ENCODE data around the gene SPOPL. TPM values are rescaled to one million over a fixed set of nuclear protein-coding genes. Genes with fewer than 3 reads are reported as not detected.

Gene SPOPL
- total RNA-seq, 2 donors from 2014 or later, result 12.1 to 17.3 TPM

DNA sequence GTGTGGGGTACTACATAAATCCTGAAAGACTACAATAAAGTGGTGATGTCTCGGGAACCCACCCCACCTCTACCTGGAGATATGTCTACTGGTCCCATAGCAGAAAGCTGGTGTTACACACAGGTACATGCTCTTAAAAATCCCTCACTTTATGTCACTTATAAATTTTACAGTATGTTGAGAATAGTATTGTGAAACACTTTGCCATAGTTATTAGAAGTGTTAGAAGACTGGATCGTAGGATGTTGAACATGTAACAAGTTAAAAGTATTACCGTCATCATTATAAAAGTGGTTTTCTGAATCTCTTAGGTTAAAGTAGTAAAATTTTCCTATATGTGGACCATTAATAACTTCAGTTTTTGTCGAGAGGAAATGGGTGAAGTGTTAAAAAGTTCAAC lies 48.6 kb downstream of the SPOPL start:
- DNase-seq, result no peak
- Mint-ChIP-seq H3K9me3 (no peaks in the 10 kb centered on the region), H3K36me3 (ENCODE audit: insufficient read depth in 2 of 2) (peaks cover 0 to 14% of the 10 kb centered on the region in 2 donors), H3K4me1 (ENCODE audit: low read depth) (peaks cover 7% of the 10 kb centered on the region), H3K27ac (no peak overlapping the region), H3K4me3 (no peak overlapping the region), H3K27me3 (ENCODE audit: low read depth) (no peaks in the 10 kb centered on the region)
- ATAC-seq (replicated peaks in 1 of 2), result no peak

DNA sequence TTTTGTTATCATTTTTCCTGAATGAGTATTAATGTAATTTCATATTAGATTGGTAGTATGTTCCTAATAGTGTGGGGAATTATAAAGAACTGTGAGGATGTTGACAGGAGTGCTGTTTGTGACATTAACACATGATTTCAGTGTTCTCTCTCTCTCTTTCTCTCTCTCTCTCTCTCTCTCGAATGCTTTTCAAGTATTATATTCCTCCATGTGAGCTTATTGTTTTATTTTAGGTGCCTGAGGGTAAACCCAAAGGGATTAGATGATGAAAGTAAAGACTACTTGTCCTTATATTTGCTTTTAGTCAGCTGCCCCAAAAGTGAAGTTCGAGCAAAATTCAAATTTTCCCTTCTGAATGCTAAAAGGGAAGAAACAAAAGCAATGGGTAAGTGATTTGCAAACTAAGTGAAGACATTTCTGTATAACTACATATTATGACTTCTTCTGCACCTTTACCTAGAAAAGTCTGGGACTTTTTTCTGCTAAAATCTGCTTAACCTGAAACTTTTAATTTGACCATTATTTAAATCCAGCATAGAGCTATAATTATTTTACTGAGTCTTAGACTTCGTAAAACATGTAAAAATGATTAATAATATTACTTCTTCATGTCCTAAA lies 49.2 kb downstream of the SPOPL start:
- Mint-ChIP-seq H3K36me3 (ENCODE audit: insufficient read depth in 2 of 2) (peaks cover 0 to 14% of the 10 kb centered on the region in 2 donors), H3K4me1 (ENCODE audit: low read depth) (peaks cover 7% of the 10 kb centered on the region), H3K9me3 (no peaks in the 10 kb centered on the region), H3K27me3 (ENCODE audit: low read depth) (no peaks in the 10 kb centered on the region), H3K4me3 (no peak overlapping the region), H3K27ac (peak overlapping the region; percentile 11)
- ATAC-seq (replicated peaks in 1 of 2) (no peak), DNase-seq (no peak)

DNA sequence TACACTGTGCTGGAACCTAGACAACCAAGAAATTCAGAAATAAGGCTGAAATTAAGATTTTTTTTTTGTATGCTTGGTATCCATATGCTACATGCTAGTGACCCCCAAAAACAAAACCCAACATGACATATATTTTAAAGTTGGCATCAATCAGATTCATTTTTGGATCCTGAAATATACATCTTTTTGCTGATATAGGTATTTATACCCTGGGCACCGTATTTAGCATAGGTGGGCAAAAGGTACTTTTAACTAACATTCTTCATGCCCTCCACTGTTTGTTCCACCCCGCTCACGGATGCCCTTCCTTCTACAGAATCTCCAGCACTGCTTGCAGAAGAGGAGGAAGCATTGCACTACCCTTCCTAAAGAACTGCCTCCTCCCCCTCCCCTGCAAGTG lies 52.6 kb downstream of the SPOPL start:
- H3K27me3 Mint-ChIP-seq (ENCODE audit: low read depth), result no peaks in the 10 kb centered on the region
- ATAC-seq (replicated peaks in 1 of 2) (no peak), DNase-seq (no peak)
- H3K4me3 Mint-ChIP-seq, result no peak overlapping the region
- no peaks in the 10 kb centered on the region for H3K4me1 Mint-ChIP-seq (ENCODE audit: low read depth)
- no peaks in the 10 kb centered on the region for H3K9me3 Mint-ChIP-seq
- H3K36me3 Mint-ChIP-seq (ENCODE audit: insufficient read depth in 2 of 2), result peaks cover 0 to 16% of the 10 kb centered on the region in 2 donors
- no peak overlapping the region for H3K27ac Mint-ChIP-seq

DNA sequence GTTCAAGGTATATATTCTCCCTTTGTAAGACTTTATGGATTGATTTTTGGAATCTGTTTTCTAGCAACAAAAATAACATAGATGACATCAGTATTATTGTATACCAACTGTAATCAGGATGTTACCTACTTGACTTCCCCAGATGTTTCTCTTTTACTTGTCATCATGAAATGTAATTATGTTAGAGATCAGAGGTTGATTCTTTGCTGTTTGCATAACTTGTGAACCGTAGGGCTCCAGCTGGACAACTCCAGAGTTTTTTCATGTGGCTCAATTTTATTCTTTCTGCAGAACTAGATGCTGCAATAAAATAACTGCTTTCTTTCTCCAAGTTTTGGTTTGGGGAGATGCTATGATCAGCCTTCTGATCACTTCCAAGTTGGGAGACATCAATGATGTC lies 58.1 kb downstream of the SPOPL start:
- ATAC-seq (replicated peaks in 1 of 2) (no peak), DNase-seq (no peak)
- Mint-ChIP-seq H3K27ac (no peak overlapping the region), H3K4me1 (ENCODE audit: low read depth) (no peaks in the 10 kb centered on the region), H3K9me3 (no peaks in the 10 kb centered on the region), H3K4me3 (no peak overlapping the region), H3K27me3 (ENCODE audit: low read depth) (no peaks in the 10 kb centered on the region), H3K36me3 (ENCODE audit: insufficient read depth in 2 of 2) (peaks cover 0 to 16% of the 10 kb centered on the region in 2 donors)

DNA sequence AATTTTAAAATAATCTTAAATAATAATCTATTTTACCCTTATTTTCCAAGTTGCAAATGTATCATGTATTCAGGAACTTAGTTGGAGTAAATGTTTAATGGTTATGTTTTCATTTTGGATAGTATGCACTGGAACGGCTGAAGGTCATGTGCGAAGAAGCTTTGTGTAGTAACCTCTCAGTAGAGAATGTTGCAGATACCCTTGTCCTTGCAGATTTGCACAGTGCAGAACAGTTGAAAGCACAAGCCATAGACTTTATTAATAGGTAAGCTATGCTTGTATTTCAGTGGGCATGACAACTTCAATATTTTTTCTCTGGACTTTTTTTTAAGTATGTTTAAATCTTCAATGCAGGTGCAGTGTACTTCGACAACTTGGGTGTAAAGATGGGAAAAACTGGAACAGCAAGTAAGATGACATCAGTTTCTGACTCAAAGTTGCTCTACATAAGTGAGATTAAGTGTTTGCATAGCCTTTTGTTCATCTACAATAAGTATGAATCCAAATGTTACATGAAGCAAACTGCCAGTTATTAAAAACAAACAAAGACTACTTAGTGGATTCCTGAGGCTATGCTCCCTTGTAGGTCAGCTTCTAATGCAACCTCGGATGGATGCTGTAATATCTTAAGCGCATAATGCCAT lies 63.1 kb downstream of the SPOPL start:
- Mint-ChIP-seq H3K27me3 (ENCODE audit: low read depth) (no peaks in the 10 kb centered on the region), H3K27ac (no peak overlapping the region), H3K4me3 (no peak overlapping the region), H3K4me1 (ENCODE audit: low read depth) (no peaks in the 10 kb centered on the region), H3K36me3 (ENCODE audit: insufficient read depth in 2 of 2) (peaks cover 0 to 14% of the 10 kb centered on the region in 2 donors), H3K9me3 (no peaks in the 10 kb centered on the region)
- DNase-seq (no peak), ATAC-seq (replicated peaks in 1 of 2) (no peak)

DNA sequence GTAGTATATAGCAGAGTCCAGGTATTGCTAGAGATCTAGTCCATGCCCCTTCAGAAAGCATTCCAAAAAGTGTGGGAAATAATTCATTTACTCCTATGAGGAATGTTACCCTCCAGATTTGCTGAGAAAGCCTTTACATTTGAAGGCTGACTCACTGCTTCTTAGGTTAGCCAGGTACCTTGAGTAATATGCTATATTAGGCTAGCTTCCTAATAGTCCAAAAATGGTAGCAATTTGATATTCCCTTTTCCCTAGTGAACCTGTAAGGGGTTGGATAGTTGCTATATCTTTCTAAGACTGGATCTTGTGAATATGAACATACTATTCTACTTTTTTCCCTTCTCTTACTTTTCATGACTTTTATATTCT lies 63.6 kb downstream of the SPOPL start:
- DNase-seq, result no peak
- no peak for ATAC-seq (replicated peaks in 1 of 2)
- Mint-ChIP-seq H3K9me3 (no peaks in the 10 kb centered on the region), H3K27me3 (ENCODE audit: low read depth) (no peaks in the 10 kb centered on the region), H3K27ac (no peak overlapping the region), H3K4me1 (ENCODE audit: low read depth) (no peaks in the 10 kb centered on the region), H3K36me3 (ENCODE audit: insufficient read depth in 2 of 2) (peaks cover 0 to 14% of the 10 kb centered on the region in 2 donors), H3K4me3 (no peak overlapping the region)

DNA sequence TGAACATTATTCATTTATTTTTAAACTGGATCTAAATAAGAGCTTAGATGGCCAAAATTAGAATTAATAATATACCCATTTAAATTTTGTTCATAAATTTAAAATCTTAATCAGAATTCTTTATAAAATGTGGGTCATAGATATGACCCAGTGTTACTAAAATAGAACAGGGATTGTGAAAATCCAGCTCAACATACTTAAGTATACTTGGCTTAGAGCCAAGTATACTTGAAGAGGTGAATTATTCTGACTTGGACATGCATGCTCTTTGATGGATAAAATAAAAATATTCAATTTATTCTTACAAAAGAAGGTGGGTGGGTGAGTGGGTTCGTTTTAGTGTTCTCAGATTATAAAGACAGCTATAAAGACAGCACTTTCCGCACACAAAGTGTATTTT lies 70.7 kb downstream of the SPOPL start:
- H3K9me3 Mint-ChIP-seq, result peaks cover 2 to 3% of the 10 kb centered on the region in 2 donors
- H3K4me1 Mint-ChIP-seq (ENCODE audit: low read depth), result no peaks in the 10 kb centered on the region
- H3K4me3 Mint-ChIP-seq, result no peak overlapping the region
- DNase-seq (no peak), ATAC-seq (replicated peaks in 1 of 2) (no peak)
- H3K27ac Mint-ChIP-seq, result no peak overlapping the region
- H3K36me3 Mint-ChIP-seq (ENCODE audit: insufficient read depth in 2 of 2), result peaks cover 10 to 14% of the 10 kb centered on the region in 2 donors
- no peaks in the 10 kb centered on the region for H3K27me3 Mint-ChIP-seq (ENCODE audit: low read depth)

DNA sequence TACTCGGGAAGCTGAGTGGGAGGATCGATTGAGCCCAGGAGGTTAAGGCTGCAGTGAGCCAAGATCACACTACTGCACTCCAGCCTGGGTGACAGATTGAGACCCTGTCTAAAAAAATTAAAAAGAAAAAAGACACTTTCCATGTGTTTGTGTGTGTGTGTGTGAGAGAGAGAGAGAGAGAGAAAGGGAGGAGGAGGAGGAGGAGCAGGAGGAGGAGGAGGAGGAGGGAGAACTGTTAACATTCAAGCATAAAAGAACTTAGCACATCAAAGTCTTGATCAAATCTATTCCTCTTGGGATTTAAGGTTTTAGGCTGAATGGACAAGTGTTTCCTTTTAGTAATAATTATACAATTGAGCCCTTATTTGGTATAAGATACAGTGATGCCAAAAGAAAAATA lies 75.5 kb downstream of the SPOPL start:
- Mint-ChIP-seq H3K36me3 (ENCODE audit: insufficient read depth in 2 of 2) (peaks cover 13 to 34% of the 10 kb centered on the region in 2 donors), H3K9me3 (peaks cover 5 to 6% of the 10 kb centered on the region in 2 donors), H3K27me3 (ENCODE audit: low read depth) (no peaks in the 10 kb centered on the region), H3K4me1 (ENCODE audit: low read depth) (no peaks in the 10 kb centered on the region), H3K4me3 (no peak overlapping the region), H3K27ac (no peak overlapping the region)
- DNase-seq, result no peak
- ATAC-seq (replicated peaks in 1 of 2), result no peak

DNA sequence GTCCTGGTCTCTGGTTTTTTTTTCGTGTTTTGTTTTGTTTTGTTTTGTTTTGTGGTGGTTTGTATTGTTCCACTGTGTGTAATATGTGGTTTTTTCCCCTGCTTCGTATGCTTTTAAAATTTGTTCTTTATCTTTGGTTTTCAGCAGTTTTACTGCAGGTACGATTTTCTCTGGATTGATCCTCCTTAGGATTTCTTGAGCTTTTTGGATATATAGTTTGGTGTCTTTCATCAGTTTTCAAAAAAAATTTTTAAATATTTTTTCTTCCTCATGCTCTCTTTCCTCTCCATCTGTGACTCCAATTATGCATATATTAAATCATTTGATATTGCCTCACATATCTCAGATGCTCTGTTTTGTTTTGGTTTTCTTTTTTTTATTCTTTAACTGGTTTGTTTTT lies 78.0 kb downstream of the SPOPL start:
- DNase-seq, result no peak
- Mint-ChIP-seq H3K9me3 (peaks cover 4 to 5% of the 10 kb centered on the region in 2 donors), H3K4me1 (ENCODE audit: low read depth) (no peaks in the 10 kb centered on the region), H3K27ac (peak overlapping the region; percentile 83), H3K4me3 (no peak overlapping the region), H3K27me3 (ENCODE audit: low read depth) (no peaks in the 10 kb centered on the region), H3K36me3 (ENCODE audit: insufficient read depth in 2 of 2) (peaks cover 9 to 35% of the 10 kb centered on the region in 2 donors)
- ATAC-seq (replicated peaks in 1 of 2), result no peak

DNA sequence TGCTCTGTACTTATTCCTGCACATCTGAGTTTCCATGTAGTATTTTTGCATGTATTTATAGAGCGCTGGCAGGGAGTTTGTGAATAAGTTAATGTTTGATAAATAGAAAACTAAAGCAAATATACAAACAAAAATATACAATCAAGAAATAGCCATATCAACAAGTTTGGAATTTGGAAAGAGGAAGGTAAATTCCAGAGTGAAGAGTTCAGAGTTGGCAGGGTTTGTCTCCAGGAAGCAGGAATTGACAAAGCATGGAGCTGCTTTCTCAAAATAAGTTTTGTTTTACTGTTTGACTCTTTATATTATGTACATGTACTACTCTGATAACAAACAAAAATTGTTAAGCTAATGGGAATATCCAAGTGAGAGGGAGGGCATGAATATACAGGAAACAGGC lies 80.3 kb downstream of the SPOPL start:
- H3K4me3 Mint-ChIP-seq, result no peak overlapping the region
- no peaks in the 10 kb centered on the region for H3K4me1 Mint-ChIP-seq (ENCODE audit: low read depth)
- no peak overlapping the region for H3K27ac Mint-ChIP-seq
- DNase-seq (no peak), ATAC-seq (replicated peaks in 1 of 2) (no peak)
- peaks cover 7 to 28% of the 10 kb centered on the region in 2 donors for H3K36me3 Mint-ChIP-seq (ENCODE audit: insufficient read depth in 2 of 2)
- no peaks in the 10 kb centered on the region for H3K27me3 Mint-ChIP-seq (ENCODE audit: low read depth)
- peaks cover 2 to 6% of the 10 kb centered on the region in 2 donors for H3K9me3 Mint-ChIP-seq

DNA sequence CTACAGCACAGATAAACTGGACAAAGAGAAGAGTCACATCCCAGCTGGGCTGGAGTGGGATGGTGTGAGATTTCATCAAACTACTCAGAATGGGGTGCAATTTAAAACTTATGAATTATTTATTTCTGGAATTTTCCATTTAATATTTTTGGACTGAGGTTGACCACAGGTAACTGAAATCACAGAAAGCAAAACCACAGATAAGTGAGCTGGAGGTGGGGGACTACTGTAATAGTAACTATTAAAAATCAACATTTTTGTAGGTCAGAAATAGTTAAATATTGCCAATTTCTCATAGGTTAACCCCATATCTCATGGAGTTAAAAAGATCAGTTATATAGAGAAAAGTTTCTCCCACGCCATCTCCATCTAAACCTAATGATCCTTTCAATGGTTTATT lies 88.1 kb downstream of the SPOPL start:
- H3K27me3 Mint-ChIP-seq (ENCODE audit: low read depth), result no peaks in the 10 kb centered on the region
- peaks cover 0 to 2% of the 10 kb centered on the region in 2 donors for H3K9me3 Mint-ChIP-seq
- peaks cover 0 to 1% of the 10 kb centered on the region in 2 donors for H3K36me3 Mint-ChIP-seq (ENCODE audit: insufficient read depth in 2 of 2)
- ATAC-seq (replicated peaks in 1 of 2) (no peak), DNase-seq (no peak)
- H3K4me3 Mint-ChIP-seq, result no peak overlapping the region
- H3K27ac Mint-ChIP-seq, result no peak overlapping the region
- no peaks in the 10 kb centered on the region for H3K4me1 Mint-ChIP-seq (ENCODE audit: low read depth)

DNA sequence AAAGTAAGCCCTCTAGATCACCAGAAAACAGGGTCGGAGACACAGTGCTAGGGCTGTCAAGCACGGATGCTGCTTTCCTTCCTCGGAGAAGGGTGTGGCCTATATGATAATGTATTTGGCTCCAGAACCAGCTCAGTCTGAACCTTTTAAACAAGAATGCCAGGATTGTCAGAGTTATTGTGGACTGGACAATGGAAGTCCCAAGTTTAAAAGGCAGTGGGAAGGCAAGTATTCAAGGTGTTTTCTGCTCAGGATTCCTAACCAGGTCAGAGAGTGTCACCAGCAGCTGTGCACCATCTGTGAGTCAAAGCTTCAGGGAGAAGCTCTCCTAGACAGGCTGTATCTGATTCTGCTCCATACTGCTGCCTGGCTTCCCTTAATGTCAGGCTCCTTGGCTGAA lies 94.8 kb downstream of the SPOPL start:
- DNase-seq (no peak), ATAC-seq (replicated peaks in 1 of 2) (no peak)
- no peak overlapping the region for H3K4me3 Mint-ChIP-seq
- no peaks in the 10 kb centered on the region for H3K4me1 Mint-ChIP-seq (ENCODE audit: low read depth)
- peaks cover 0 to 1% of the 10 kb centered on the region in 2 donors for H3K36me3 Mint-ChIP-seq (ENCODE audit: insufficient read depth in 2 of 2)
- H3K9me3 Mint-ChIP-seq, result no peaks in the 10 kb centered on the region
- H3K27me3 Mint-ChIP-seq (ENCODE audit: low read depth), result no peaks in the 10 kb centered on the region
- no peak overlapping the region for H3K27ac Mint-ChIP-seq

DNA sequence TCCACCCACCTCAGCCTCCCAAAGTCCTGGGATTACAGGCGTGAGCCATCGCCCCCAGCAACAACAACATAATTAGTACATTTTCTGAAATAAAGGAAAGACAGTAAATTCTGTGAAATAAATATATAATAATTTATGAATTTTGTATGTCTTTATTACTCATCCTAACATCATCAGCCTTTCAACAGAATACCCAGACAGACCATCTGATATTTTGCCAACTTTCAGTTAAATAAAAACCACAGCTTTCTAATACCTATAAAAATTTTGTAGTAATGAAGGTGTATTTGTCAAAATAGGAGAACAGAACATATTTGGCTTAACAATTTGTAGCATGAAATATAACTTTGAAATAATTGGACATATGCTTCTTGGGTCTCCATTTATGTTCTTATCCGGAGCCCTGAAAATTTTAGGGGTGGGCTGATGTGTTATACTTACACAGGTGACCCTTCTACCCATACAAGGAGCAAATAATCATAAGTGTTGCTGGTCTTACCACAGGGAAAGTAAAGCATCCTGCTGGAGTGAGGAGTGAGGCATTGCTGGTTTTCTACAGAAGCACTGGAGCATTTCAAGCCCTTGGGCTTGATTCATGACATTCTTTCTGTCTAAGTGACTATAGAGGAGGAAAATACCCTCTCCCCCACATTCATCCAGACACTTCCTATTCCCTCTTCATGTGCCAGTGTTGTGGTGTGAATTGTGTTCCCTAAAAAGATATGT lies 99.3 kb downstream of the SPOPL start:
- no peaks in the 10 kb centered on the region for H3K36me3 Mint-ChIP-seq (ENCODE audit: insufficient read depth in 2 of 2)
- H3K4me3 Mint-ChIP-seq, result no peak overlapping the region
- H3K9me3 Mint-ChIP-seq, result no peaks in the 10 kb centered on the region
- no peak overlapping the region for H3K27ac Mint-ChIP-seq
- DNase-seq (no peak), ATAC-seq (replicated peaks in 1 of 2) (no peak)
- no peaks in the 10 kb centered on the region for H3K4me1 Mint-ChIP-seq (ENCODE audit: low read depth)
- H3K27me3 Mint-ChIP-seq (ENCODE audit: low read depth), result no peaks in the 10 kb centered on the region

Measured in activated T-cell treated with anti-CD3 and anti-CD28 coated beads, Interleukin-2, amount 50 U/mL, for 72 hours (primary cell).